ENCODE results near the gene SHE.

GRCh38 chr1:154527192-154527591 lies 25.0 kb upstream of the SHE start:
- no peak for TF ChIP-seq POLR2A (IDR thresholded peaks at IDR 0.05)
- TF ChIP-seq CTCF (IDR thresholded peaks at IDR 0.05): no peak

Data from right lobe of liver (tissue), 4 donors.